Loucy (cell line): Measurements from ENCODE around the gene BBS5.

Source experiments
- H2AFZ ChIP-seq: fragments of 200-600 bp; sonication (generic); 2 replicates; pipeline ENCODE4 v1.6.0; 2016; ENCODE audit warnings: antibody characterized with exemption, mild to moderate bottlenecking, low read length, moderate library complexity
- H3F3A ChIP-seq: fragments of 200-600 bp; 2 replicates; pipeline ENCODE4 v1.6.0; 2016; ENCODE audit warnings: antibody characterized with exemption, low read depth, mild to moderate bottlenecking
- H3K27me3 ChIP-seq: fragments of 200-600 bp; sonication (generic); 2 replicates; pipeline ENCODE4 v1.6.1; 2014; ENCODE audit warnings: low read length, mild to moderate bottlenecking; ENCODE audit not compliant: insufficient read depth, poor library complexity, severe bottlenecking
- H3K36me3 ChIP-seq: fragments of 200-600 bp; sonication (generic); 2 replicates; pipeline ENCODE4 v1.6.1; 2016; ENCODE audit warnings: low read length; ENCODE audit not compliant: insufficient read depth
- H3K4me1 ChIP-seq: fragments of 200-600 bp; sonication (generic); 2 replicates; pipeline ENCODE4 v1.5.1; 2014; ENCODE audit warnings: low read length, mild to moderate bottlenecking; ENCODE audit not compliant: insufficient read depth, poor library complexity, severe bottlenecking
- H3K4me2 ChIP-seq: fragments of 200-600 bp; sonication (generic); 2 replicates; pipeline ENCODE4 v1.6.0; 2014; ENCODE audit warnings: antibody characterized with exemption, low read length, low read depth, mild to moderate bottlenecking; ENCODE audit not compliant: poor library complexity, severe bottlenecking
- H3K4me3 ChIP-seq: fragments of 200-600 bp; sonication (generic); 2 replicates; pipeline ENCODE4 v1.5.1; 2014; ENCODE audit warnings: low read length, mild to moderate bottlenecking, mixed read lengths; ENCODE audit not compliant: poor library complexity, severe bottlenecking
- H3K79me2 ChIP-seq: fragments of 200-600 bp; sonication (generic); 2 replicates; pipeline ENCODE4 v1.6.1; 2014; ENCODE audit warnings: low read length; ENCODE audit not compliant: insufficient read depth
- H3K9ac ChIP-seq: fragments of 200-600 bp; sonication (generic); 2 replicates; pipeline ENCODE4 v1.6.0; 2014; ENCODE audit warnings: mild to moderate bottlenecking, low read depth, low read length, moderate library complexity; ENCODE audit not compliant: poor library complexity, severe bottlenecking
- H3K9me2 ChIP-seq: fragments of 200-600 bp; sonication (generic); replicated peaks from 2 replicates; pipeline ENCODE4 v1.6.1; 2016; ENCODE audit warnings: low read depth, low read length, mixed read lengths
- H3K9me3 ChIP-seq: fragments of 200-600 bp; sonication (generic); 2 replicates; pipeline ENCODE4 v1.6.1; 2014; ENCODE audit warnings: mild to moderate bottlenecking, antibody characterized with exemption, low read length, low read depth; ENCODE audit not compliant: insufficient read depth
- H4K20me1 ChIP-seq: fragments of 200-600 bp; sonication (generic); 2 replicates; pipeline ENCODE4 v1.6.0; 2014; ENCODE audit warnings: antibody characterized with exemption, low read length, mild to moderate bottlenecking; ENCODE audit not compliant: insufficient read depth, poor library complexity, severe bottlenecking
- CTCF ChIP-seq: fragments of 200-600 bp; sonication (generic); conservative IDR thresholded peaks from 2 replicates; pipeline ENCODE4 v1.5.1; 2014; ENCODE audit warnings: mild to moderate bottlenecking, antibody characterized with exemption, low read length
- EZH2phosphoT487 ChIP-seq: fragments of 200-600 bp; IDR thresholded peaks from 2 replicates; pipeline ENCODE4 v1.6.1; 2018; ENCODE audit warnings: antibody characterized with exemption, mild to moderate bottlenecking, moderate library complexity, borderline replicate concordance

The BBS5 gene

DNA sequence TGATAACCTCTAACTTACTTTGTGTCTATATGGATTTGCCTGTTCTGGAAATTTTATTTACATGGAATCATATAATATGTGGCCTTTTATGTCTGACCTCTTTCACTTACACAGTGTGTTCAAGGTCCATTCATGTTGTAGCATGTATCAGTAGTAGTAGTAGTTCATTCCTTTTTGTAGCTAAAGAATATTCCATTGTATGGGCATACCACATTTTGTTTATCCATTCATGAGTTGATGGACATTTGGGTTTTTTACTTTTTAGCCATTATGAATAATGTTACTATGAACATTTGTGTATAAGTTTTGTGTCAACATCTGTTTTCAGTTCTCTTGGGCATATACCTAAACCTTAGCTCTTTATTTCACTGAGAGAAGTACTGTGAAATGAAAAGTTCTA is 11.5 kb downstream of the BBS5 start:
- TF ChIP-seq CTCF (no peak), EZH2phosphoT487 (no peak)
- Histone ChIP-seq H3K27me3 (no peaks in the 10 kb centered on the region), H3K4me3 (no peak overlapping the region), H3K9me3 (no peaks in the 10 kb centered on the region), H4K20me1 (no peaks in the 10 kb centered on the region), H3K4me2 (no peak overlapping the region), H3K9ac (no peak overlapping the region), H3F3A (no peaks in the 10 kb centered on the region), H3K79me2 (no peaks in the 10 kb centered on the region), H3K4me1 (no peaks in the 10 kb centered on the region), H3K9me2 (no peaks in the 10 kb centered on the region), H2AFZ (no peak overlapping the region), H3K36me3 (no peaks in the 10 kb centered on the region)

DNA sequence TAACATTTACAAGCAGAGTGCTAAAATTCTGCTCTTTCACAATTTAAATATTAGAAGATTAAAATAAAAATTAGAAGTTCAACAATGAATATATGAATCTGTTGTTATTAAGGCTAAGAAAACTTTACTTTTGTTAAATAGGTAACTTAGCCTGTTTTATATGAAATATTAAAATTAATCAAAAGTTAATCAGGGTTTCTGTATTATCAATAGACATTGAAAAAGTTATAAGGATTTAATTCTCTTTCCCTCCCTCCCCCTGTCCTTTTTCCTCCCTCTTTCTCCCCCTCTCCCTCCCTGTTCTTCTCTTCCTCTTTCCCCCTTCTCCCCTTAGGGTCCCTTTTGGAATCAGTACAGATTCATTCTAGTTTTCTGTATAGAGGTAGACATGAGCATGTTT is 12.1 kb downstream of the BBS5 start:
- Histone ChIP-seq H2AFZ (no peak overlapping the region), H3K4me3 (no peak overlapping the region), H3K4me2 (no peak overlapping the region), H3K9ac (no peak overlapping the region), H3K9me3 (no peaks in the 10 kb centered on the region), H4K20me1 (no peaks in the 10 kb centered on the region), H3F3A (no peaks in the 10 kb centered on the region), H3K9me2 (no peaks in the 10 kb centered on the region), H3K4me1 (no peaks in the 10 kb centered on the region), H3K27me3 (no peaks in the 10 kb centered on the region), H3K79me2 (no peaks in the 10 kb centered on the region), H3K36me3 (no peaks in the 10 kb centered on the region)
- TF ChIP-seq CTCF: no peak
- no peak for TF ChIP-seq EZH2phosphoT487

DNA sequence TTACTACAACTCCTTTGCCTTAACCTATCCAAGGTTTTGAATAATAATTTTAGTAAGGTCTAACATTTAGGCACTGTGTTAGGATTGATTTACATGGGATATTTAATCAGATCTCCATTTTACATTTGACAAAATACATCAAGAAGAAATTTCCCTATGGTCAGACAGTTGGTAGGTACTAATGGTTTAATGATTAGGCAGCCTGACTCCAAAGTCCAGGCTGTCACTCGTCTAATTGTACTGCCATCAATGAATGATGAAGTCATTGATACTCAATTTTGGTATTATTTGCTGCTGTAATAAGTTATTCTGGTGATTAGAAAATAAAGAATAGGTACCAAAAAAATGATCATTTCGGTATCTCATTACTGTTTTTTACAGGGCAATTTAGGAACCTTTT is 14.1 kb downstream of the BBS5 start:
- Histone ChIP-seq H3K4me2 (no peak overlapping the region), H3K27me3 (no peaks in the 10 kb centered on the region), H3K9me2 (no peaks in the 10 kb centered on the region), H3K4me1 (no peaks in the 10 kb centered on the region), H3K79me2 (no peaks in the 10 kb centered on the region), H3K36me3 (no peaks in the 10 kb centered on the region), H3K9ac (no peak overlapping the region), H2AFZ (no peak overlapping the region), H3K4me3 (no peak overlapping the region), H3K9me3 (no peaks in the 10 kb centered on the region), H3F3A (no peaks in the 10 kb centered on the region), H4K20me1 (no peaks in the 10 kb centered on the region)
- no peak for TF ChIP-seq CTCF
- TF ChIP-seq EZH2phosphoT487: no peak
